ENCODE results near the gene SH3GL1. TPM values are rescaled to one million over a fixed set of nuclear protein-coding genes. Genes with fewer than 3 reads are reported as not detected.
A peak's percentile ranks its signal among the peaks of the same experiment; 100 is the strongest.

Gene SH3GL1
- total RNA-seq, 4 donors from 2014 or later = 49.4 to 77.2 (median 59.5) TPM

- WGBS = 32% methylated on average over 16 of the region's 17 CpGs
- no peaks in the 10 kb centered on the region for H3K27me3 ChIP-seq
- intact Hi-C loops (cut with DNase I) = no loop called here
- H3K27ac ChIP-seq (replicated peaks in 1 of 4) = peak overlapping the region; percentile 35 to 68 (median 49)
- H3K36me3 ChIP-seq = peaks cover 0 to 22% (median 20%) of the 10 kb centered on the region in 4 donors
- no peak for DNase-seq (ENCODE audit: extremely low spot score)
- TF ChIP-seq POLR2AphosphoS5 (IDR thresholded peaks at IDR 0.05) (peak in 1 of 2 donors; percentile 34), CTCF (IDR thresholded peaks at IDR 0.05) (no peak)
- H3K4me1 ChIP-seq = peaks cover 47 to 85% (median 70%) of the 10 kb centered on the region in 4 donors
- no peak overlapping the region for H3K4me3 ChIP-seq
- no peaks in the 10 kb centered on the region for H3K9me3 ChIP-seq
Measured at GRCh38 chr19:4380254-4380727, 20.1 kb downstream of the SH3GL1 start.

DNA sequence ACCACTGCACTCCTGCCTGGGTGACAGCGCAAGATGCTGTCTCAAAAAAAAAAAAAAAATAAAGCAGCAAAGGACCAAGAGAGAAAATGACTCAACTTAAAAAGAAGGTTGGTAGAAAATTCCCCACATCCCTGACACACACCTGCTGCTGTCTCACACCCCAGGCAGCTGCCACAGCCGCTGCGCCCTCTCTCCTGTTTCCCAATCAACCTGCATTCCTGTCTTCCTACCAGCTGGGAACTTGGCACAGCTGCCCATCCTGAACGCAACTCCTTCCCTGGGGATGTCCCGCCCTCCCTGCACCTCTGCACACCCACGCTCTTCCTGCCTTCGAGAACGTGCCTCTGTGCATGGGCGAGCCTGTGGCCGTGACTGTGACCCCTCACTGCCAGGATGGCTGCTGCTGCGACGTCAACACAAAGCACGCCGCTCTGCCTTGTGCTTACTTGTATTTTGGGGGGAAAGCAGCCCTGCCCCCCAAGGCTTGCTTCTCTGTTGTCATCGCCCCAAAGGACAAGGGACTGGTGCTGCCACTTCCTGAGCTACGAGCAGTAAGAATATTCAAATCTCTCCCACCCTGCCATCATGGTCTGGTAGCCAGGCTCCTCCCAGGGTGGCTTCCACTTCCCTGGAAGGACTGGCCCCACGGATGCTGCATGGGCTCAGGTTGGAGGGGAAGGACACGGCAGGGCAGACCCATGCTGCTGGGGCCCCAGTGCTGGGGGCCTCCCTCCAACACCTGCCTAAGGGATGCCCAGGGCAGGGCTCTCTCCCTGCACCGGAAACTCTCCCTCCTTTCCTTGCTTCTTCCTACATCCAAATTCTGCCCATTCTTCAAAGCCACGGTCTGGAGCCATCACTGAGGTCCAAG is 20.7 kb downstream of the SH3GL1 start:
- intact Hi-C loops (cut with DNase I) = no loop called here
- peaks cover 54 to 85% (median 72%) of the 10 kb centered on the region in 4 donors for H3K4me1 ChIP-seq
- 53% methylated on average over 20 of the region's 20 CpGs for WGBS

GRCh38 chr19:4378886-4379285 is 21.5 kb downstream of the SH3GL1 start:
- Histone ChIP-seq H3K4me3 (no peak overlapping the region), H3K27ac (replicated peaks in 1 of 4) (peak overlapping the region; percentile 35 to 68 (median 49)), H3K9me3 (no peaks in the 10 kb centered on the region), H3K27me3 (no peaks in the 10 kb centered on the region), H3K4me1 (peaks cover 61 to 91% (median 77%) of the 10 kb centered on the region in 4 donors), H3K36me3 (peaks cover 0 to 9% (median 6%) of the 10 kb centered on the region in 4 donors)
- DNase-seq (ENCODE audit: extremely low spot score) = no peak
- WGBS = 98% methylated on average over 11 of the region's 11 CpGs
- intact Hi-C loops (cut with DNase I) = no loop called here
- TF ChIP-seq CTCF (IDR thresholded peaks at IDR 0.05) (no peak), POLR2A (IDR thresholded peaks at IDR 0.05; ENCODE audit: low read depth) (no peak), POLR2AphosphoS5 (IDR thresholded peaks at IDR 0.05) (no peak), EP300 (IDR thresholded peaks at IDR 0.05) (no peak)

More for the DNA sequence above, 20.7 kb downstream of the SH3GL1 start:
- H3K27me3 ChIP-seq = no peaks in the 10 kb centered on the region
- no peak overlapping the region for H3K4me3 ChIP-seq
- TF ChIP-seq POLR2A (IDR thresholded peaks at IDR 0.05; ENCODE audit: low read depth) (peak; percentile 12), POLR2AphosphoS5 (IDR thresholded peaks at IDR 0.05) (peak; percentile 42 to 60), EP300 (IDR thresholded peaks at IDR 0.05) (no peak)
- H3K27ac ChIP-seq (replicated peaks in 1 of 4) = peak overlapping the region; percentile 35 to 68 (median 49)
- DNase-seq (ENCODE audit: extremely low spot score) = no peak
- H3K36me3 ChIP-seq = peaks cover 0 to 15% (median 13%) of the 10 kb centered on the region in 4 donors
- H3K9me3 ChIP-seq = no peaks in the 10 kb centered on the region

- Histone ChIP-seq H3K36me3 (no peaks in the 10 kb centered on the region), H3K4me1 (peaks cover 78 to 95% (median 88%) of the 10 kb centered on the region in 4 donors), H3K27me3 (no peaks in the 10 kb centered on the region), H3K9me3 (no peaks in the 10 kb centered on the region), H3K4me3 (no peak overlapping the region), H3K27ac (replicated peaks in 1 of 4) (peak overlapping the region; percentile 78 to 91 (median 86))
- 55% methylated on average over 14 of the region's 23 CpGs for WGBS
- TF ChIP-seq POLR2A (IDR thresholded peaks at IDR 0.05; ENCODE audit: low read depth) = no peak
- no peak for TF ChIP-seq CTCF (IDR thresholded peaks at IDR 0.05)
- TF ChIP-seq POLR2AphosphoS5 (IDR thresholded peaks at IDR 0.05) = no peak
- no peak for TF ChIP-seq EP300 (IDR thresholded peaks at IDR 0.05)
- intact Hi-C loops (cut with DNase I) = no loop called here
- no peak for DNase-seq (ENCODE audit: extremely low spot score)
Measured at GRCh38 chr19:4376991-4377781, 23.2 kb downstream of the SH3GL1 start.

GRCh38 chr19:4376671-4376990 is 23.7 kb downstream of the SH3GL1 start:
- no peaks in the 10 kb centered on the region for H3K27me3 ChIP-seq
- no peak for DNase-seq (ENCODE audit: extremely low spot score)
- TF ChIP-seq POLR2A (IDR thresholded peaks at IDR 0.05; ENCODE audit: low read depth) (no peak), EP300 (IDR thresholded peaks at IDR 0.05) (no peak), POLR2AphosphoS5 (IDR thresholded peaks at IDR 0.05) (no peak), CTCF (IDR thresholded peaks at IDR 0.05) (no peak)
- H3K4me1 ChIP-seq = peaks cover 83 to 97% (median 91%) of the 10 kb centered on the region in 4 donors
- H3K27ac ChIP-seq (replicated peaks in 1 of 4) = peak overlapping the region; percentile 78 to 91 (median 86)
- 67% methylated on average over 10 of the region's 10 CpGs for WGBS
- intact Hi-C loops (cut with DNase I) = no loop called here
- H3K9me3 ChIP-seq = no peaks in the 10 kb centered on the region
- H3K4me3 ChIP-seq = no peak overlapping the region
- peaks cover 0 to under 1% (median 0%) of the 10 kb centered on the region in 4 donors for H3K36me3 ChIP-seq
